Lung (tissue), 12 donors: Measurements from ENCODE around the gene GREB1L. TPM values are rescaled to one million over a fixed set of nuclear protein-coding genes. Genes with fewer than 3 reads are reported as not detected.
A peak's percentile ranks its signal among the peaks of the same experiment; 100 is the strongest.

ENCODE experiments used
- ATAC-seq: fragments of 200-7000 bp; cut with Tn5 transposase; one replicate; pipeline ENCODE4 v1.9.1; 2020; ENCODE audit warnings: moderate number of reproducible peaks; ENCODE audit not compliant: insufficient read depth, low FRiP score
- DNase-seq, 3 donors: peaks; one replicate each; pipeline ENCODE4 v3.0.0-alpha.2; 2013 to 2017
- H3K27ac ChIP-seq, 2 donors: one replicate each; pipeline ENCODE4 v1.5.1; 2013; ENCODE audit warnings: mild to moderate bottlenecking in 2 of 2, moderate library complexity in 2 of 2, control low read depth in 1 of 2, inconsistent platforms in 1 of 2, low read depth in 1 of 2, low read length in 1 of 2
- H3K27me3 ChIP-seq, 3 donors: one replicate each; pipeline ENCODE4 v1.5.1; 2013; ENCODE audit warnings: low read length in 2 of 3; ENCODE audit not compliant: control insufficient read depth in 3 of 3, insufficient read depth in 3 of 3
- H3K36me3 ChIP-seq, 4 donors: one replicate each; pipeline ENCODE4 v1.5.1; 2013; ENCODE audit warnings: low read length in 4 of 4, mild to moderate bottlenecking in 1 of 4, moderate library complexity in 1 of 4; ENCODE audit not compliant: control insufficient read depth in 4 of 4, insufficient read depth in 4 of 4
- H3K4me1 ChIP-seq, 5 donors: one replicate each; pipeline ENCODE4 v1.5.1; 2013; ENCODE audit warnings: low read length in 5 of 5, mild to moderate bottlenecking in 2 of 5, moderate library complexity in 1 of 5; ENCODE audit not compliant: control insufficient read depth in 5 of 5, insufficient read depth in 5 of 5
- H3K4me3 ChIP-seq: one replicate; pipeline ENCODE4 v1.5.1; 2013; ENCODE audit warnings: mild to moderate bottlenecking, control low read depth, moderate library complexity
- H3K9ac ChIP-seq, 2 donors: one replicate each; pipeline ENCODE4 v1.5.1; 2013; ENCODE audit warnings: low read length in 2 of 2, control low read depth in 1 of 2; ENCODE audit not compliant: insufficient read depth in 1 of 2
- H3K9me3 ChIP-seq, 4 donors: one replicate each; pipeline ENCODE4 v1.5.1; 2013; ENCODE audit warnings: low read length in 3 of 4, mild to moderate bottlenecking in 1 of 4, moderate library complexity in 1 of 4; ENCODE audit not compliant: control insufficient read depth in 4 of 4, insufficient read depth in 3 of 4
- WGBS, 2 donors: extraction: QIAGEN DNeasy Blood & Tissue Kit; methylation state at CpG; one replicate each; pipeline ENCODE4 v1.1.7; 2013; 5-methylcytosine and 5-hydroxymethylcytosine counted together
- polyA plus RNA-seq, 2 donors: library from polyadenylated mRNA; stranded (reverse); fragments of 200-250 nt; gene quantifications; one replicate each; pipeline ENCODE4 v1.2.1, GENCODE V29; 2013
- total RNA-seq, 2 donors: library from RNA; depleted of rRNA in 1 of 2; stranded (reverse); fragments of >200 nt in 1 of 2; gene quantifications; one replicate each; pipeline ENCODE4 v1.2.1, GENCODE V29; 2014 to 2021
- TF ChIP-seq, protein P1 (sequence below): IDR thresholded peaks from 2 replicates; pipeline ENCODE4 v1.5.1; 2012; ENCODE audit warnings: mild to moderate bottlenecking; ENCODE audit errors: control extremely low read depth, extremely low read depth
- donor health status: control.
- donor health status: control.
- donor health status: Bipolar disorder and iron deficiency.
- donor health status: healthy.
- donor health status: DM: yes; HTN: yes; CAD: no.

Gene GREB1L
- total and polyA plus RNA-seq, 4 donors = 0.08 to 1.2 (median 0.41) TPM

DNA sequence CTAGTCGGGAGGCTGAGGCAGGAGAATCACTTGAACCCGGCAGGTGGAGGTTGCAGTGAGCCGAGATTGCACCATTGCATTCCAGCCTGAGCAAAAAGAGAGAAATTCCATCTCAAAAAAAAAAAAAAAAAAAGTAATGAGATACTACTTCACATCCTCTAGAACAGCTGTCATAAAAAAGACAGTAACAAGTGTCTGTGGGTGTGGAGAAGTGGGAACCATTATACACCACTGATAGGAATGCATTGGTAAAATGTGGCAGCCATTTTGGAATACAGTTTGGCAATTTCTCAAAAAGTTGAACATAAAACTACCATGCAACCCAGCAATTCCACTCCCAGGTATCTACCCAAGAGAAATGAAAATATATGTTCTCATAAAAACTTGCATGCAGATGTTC is 166.6 kb downstream of the GREB1L start:
- TF ChIP-seq, protein P1, sequence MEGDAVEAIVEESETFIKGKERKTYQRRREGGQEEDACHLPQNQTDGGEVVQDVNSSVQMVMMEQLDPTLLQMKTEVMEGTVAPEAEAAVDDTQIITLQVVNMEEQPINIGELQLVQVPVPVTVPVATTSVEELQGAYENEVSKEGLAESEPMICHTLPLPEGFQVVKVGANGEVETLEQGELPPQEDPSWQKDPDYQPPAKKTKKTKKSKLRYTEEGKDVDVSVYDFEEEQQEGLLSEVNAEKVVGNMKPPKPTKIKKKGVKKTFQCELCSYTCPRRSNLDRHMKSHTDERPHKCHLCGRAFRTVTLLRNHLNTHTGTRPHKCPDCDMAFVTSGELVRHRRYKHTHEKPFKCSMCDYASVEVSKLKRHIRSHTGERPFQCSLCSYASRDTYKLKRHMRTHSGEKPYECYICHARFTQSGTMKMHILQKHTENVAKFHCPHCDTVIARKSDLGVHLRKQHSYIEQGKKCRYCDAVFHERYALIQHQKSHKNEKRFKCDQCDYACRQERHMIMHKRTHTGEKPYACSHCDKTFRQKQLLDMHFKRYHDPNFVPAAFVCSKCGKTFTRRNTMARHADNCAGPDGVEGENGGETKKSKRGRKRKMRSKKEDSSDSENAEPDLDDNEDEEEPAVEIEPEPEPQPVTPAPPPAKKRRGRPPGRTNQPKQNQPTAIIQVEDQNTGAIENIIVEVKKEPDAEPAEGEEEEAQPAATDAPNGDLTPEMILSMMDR = no peak
- no peak overlapping the region for H3K9ac ChIP-seq
- no peaks in the 10 kb centered on the region for H3K9me3 ChIP-seq
- no peak overlapping the region for H3K4me3 ChIP-seq
- H3K36me3 ChIP-seq = no peaks in the 10 kb centered on the region
- no peaks in the 10 kb centered on the region for H3K4me1 ChIP-seq
- 96% methylated on average over 3 of the region's 3 CpGs for WGBS, 2 donors
- no peaks in the 10 kb centered on the region for H3K27me3 ChIP-seq
- ATAC-seq (no peak), DNase-seq (no peak)
- H3K27ac ChIP-seq = no peak overlapping the region

GRCh38 chr18:21433436-21433835 is 191.4 kb downstream of the GREB1L start:
- 77 to 79% methylated on average over 1 of the region's 1 CpG for WGBS, 2 donors
- no peaks in the 10 kb centered on the region for H3K9me3 ChIP-seq
- H3K27ac ChIP-seq = no peak overlapping the region
- H3K4me1 ChIP-seq = no peaks in the 10 kb centered on the region
- no peaks in the 10 kb centered on the region for H3K36me3 ChIP-seq
- H3K9ac ChIP-seq = no peak overlapping the region
- ATAC-seq = no peak
- H3K4me3 ChIP-seq = no peak overlapping the region
- TF ChIP-seq, protein P1 = no peak
- no peak for DNase-seq
- no peaks in the 10 kb centered on the region for H3K27me3 ChIP-seq

GRCh38 chr18:21439431-21439846 is 197.4 kb downstream of the GREB1L start:
- ATAC-seq = peak; percentile 76
- 61 to 70% methylated on average over 4 of the region's 4 CpGs for WGBS, 2 donors

More at GRCh38 chr18:21439431-21439846, 197.4 kb downstream of the GREB1L start:
- Histone ChIP-seq H3K27me3 (no peaks in the 10 kb centered on the region), H3K9ac (no peak overlapping the region), H3K36me3 (no peaks in the 10 kb centered on the region), H3K4me1 (peaks cover 0 to 1% (median 0%) of the 10 kb centered on the region in 5 donors), H3K4me3 (no peak overlapping the region), H3K9me3 (no peaks in the 10 kb centered on the region), H3K27ac (no peak overlapping the region)
- TF ChIP-seq, protein P1 = no peak
- DNase-seq = peak in 1 of 3 donors; percentile 7
